HUDEP-2 (cell line): ENCODE measurements around the gene TMEM178A.

Experiments
- DNase-seq, 76 experiments: peaks; one replicate each; lab custom pipeline; 2025; ENCODE audit not compliant: unreplicated experiment in 76 of 76; lab: John Stamatoyannopoulos, UW

Gene TMEM178A

DNA sequence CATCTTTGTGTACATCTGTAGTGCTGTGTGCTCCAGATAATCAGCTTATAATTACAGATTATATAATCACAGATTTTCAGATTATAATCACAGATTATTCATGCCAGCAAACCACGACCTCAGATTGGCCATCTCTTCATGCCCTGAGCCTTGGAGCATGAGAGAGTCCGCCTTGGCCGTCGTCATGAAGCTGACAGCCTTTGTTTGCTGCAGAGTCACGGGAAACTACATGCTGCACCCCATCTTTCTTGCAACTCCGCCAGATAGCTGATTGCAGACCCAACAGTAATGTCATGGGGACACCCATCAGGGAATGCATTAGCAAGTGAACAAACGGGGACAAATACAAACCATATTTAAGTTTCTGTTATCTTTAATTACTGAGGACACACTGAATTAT lies 7.3 kb downstream of the TMEM178A start:
- DNase-seq: no peak

DNA sequence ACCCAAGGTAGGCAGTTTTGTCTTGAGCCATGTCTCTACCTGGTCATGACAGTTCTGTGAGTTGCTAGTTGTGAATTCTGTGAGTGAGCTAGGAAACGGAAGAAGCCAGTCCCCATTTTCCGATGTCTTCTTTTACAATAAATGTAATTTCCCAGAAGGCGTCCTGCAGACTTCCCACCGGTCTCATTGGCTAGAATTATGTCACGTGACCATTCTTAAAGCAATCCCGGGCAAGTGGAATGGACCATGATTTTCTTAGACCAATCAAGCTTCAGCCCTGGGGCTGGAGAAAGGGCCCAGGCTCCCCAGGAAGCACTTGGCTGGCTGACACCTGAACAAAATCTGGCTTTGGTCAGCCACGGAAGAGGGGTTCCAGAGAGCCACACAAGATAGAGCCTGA lies 10.6 kb downstream of the TMEM178A start:
- DNase-seq: no peak

DNA sequence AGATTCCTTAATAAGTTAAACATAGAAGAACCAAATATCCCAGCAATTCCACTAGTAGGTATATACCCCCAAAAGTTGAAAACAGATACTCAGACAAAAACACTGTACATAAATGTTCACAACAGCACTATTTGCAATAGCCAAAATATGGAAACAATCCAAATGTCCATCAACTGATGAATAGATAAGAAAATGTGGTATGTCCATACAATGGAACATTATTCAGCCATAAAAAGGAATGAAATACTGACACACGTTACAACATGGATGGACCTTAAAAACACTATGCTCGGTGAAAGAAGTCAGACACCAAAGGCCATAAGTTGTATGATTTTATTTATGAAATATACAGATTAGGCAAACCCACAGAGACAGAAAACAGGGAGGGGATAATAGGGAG lies 12.5 kb downstream of the TMEM178A start:
- DNase-seq: no peak

- no peak for DNase-seq
Observed at GRCh38 chr2:39679805-39680204, 14.1 kb downstream of the TMEM178A start.

DNA sequence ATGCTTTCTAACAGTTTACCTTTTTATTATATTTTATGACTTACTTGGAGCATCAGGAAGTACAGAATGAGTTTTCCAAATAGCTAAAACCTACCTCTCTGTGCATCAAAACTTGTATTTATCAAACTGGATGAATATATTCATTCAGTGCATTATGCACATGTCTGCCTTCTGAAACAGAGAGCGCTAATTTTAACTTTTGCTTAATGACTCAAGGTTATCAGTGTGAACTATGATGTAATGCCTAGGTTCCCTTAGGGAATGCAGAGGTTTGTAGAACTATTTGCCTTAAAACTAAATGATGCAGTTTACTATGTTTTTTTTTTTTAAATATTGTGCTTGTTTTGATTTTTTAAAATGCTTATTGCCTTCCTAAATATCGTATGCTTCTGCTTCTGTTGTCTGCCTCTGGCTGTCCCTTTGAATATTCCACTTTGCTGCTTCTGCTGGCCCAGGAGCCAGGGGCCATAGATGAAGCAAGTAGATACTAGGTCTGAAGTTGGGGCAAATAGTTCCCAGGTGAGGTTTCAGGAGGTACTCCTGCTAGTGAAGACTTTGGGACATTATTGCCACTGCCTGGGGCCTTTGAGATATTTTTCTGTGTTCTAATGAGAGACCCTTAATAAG lies 16.5 kb downstream of the TMEM178A start:
- no peak for DNase-seq

DNA sequence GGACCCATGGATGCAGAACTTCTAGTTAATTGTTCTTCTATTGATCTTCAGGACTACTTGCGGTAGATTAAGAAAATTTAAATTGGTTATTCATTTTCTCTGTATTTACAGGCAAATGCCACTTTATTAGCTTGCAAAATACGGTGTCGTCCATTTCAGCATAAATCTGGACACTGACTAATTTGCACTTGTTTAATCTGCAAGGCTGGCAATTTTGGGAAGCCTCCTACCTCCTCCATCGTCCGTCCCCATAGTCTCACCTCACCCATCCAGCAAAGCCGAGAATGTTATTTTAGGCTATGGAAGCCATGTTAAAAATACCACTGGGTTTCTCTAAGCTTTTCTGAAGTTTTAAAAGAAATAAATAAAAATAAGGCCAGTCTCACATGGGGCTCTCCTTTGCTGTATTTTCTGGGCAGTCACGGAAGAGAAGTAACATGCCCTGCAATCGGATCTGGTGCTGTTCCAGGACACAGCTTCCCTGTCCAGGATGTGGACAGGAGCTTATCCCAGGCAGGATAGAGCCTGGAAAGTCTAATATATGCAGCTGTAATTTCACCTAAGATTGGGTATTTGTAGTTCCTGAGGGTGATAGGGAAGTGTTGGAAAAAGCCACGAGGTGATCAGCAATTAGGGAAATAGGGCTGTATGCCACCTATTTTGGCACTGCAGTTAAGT lies 17.4 kb downstream of the TMEM178A start:
- DNase-seq: no peak

DNA sequence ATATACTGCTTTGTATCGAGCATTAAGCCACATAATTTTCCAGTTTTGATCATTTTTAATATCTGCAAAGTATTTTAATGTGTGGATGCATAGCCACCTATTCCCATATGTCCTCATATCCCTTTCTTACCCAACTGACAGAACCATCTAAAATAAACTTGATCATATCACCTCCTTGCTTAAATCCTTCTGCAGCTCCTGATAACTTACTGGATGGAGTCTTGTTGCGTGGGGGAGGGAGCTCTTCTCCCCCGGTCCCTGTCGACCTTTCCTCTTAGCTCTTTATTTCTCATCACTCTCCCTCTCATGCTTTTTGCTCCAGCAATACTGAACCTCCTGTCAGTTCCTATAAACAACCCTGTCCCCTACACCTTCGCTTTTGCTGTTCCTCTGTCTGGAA lies 18.7 kb downstream of the TMEM178A start:
- no peak for DNase-seq

- DNase-seq: no peak
Observed at GRCh38 chr2:39685126-39685525, 19.4 kb downstream of the TMEM178A start.

GRCh38 chr2:39686456-39686855 lies 20.7 kb downstream of the TMEM178A start:
- no peak for DNase-seq

GRCh38 chr2:39688181-39688580 lies 22.5 kb downstream of the TMEM178A start:
- DNase-seq: peak in 1 of 76 experiments; percentile 3

- no peak for DNase-seq
Observed at GRCh38 chr2:39689272-39689841, 23.6 kb downstream of the TMEM178A start.

- DNase-seq: no peak
Observed at GRCh38 chr2:39689876-39690275, 24.2 kb downstream of the TMEM178A start.

- DNase-seq: no peak
Observed at GRCh38 chr2:39693245-39693644, 27.5 kb downstream of the TMEM178A start.

DNA sequence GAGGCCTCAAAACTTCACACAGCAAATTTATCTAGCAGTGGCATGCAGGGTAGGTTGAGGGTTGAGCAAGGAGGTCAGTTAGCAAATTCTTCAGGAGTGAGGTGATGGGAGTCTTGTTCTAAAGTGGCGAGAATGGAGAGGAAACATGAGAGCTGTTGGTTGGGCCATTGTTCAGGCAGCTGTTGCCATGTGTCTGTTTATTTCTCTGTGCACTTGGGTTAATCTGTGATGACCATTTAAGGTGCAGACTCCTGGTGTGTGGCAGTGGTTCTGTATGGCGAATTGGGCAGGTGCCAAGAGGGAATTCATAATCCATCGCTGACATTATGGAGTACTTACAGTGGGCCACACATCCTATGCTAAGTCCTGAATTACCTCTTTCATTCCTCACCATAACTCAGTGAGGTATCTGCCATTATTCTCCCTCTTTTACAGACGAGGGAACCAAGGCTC lies 30.4 kb downstream of the TMEM178A start:
- no peak for DNase-seq

DNA sequence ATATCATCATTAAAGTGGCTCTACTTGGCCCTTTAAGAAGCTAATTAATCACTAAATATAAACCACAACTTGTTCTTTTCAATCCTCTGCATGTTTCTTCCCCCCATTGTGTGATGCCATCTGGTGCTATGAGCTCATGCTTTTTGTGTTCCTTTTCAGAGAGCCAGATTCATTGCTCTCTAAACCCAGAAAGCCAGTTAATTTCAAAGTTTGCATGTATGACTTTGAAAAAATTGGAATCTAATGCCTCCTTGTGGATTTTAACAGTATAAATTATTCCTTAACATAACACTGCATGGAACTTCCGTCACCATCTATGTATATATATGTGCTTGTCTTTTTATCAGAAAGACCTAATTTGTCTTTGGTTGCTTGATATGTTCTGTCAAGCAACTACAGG lies 31.1 kb downstream of the TMEM178A start:
- peak in 1 of 76 experiments; percentile 2 for DNase-seq

DNA sequence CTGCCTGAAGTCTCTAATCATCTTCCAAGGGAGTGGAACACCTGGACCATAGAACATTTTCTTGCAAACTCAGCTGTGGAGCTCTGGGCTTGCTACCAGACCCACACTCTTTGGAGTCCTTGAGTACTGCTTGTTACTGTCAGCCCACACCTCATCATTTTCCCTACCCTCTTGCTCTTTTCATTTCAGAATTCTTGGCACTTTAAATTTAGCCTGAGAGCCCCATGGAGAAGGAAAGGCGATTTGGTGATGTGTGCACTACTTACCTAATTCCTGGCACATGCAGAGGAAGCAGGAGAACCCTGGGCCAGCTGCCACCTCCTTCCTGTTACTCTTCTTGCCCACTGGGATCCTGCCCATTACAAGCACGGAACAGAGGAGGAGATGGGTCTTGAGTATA lies 31.7 kb downstream of the TMEM178A start:
- no peak for DNase-seq

GRCh38 chr2:39701137-39701536 lies 35.4 kb downstream of the TMEM178A start:
- DNase-seq: no peak

GRCh38 chr2:39703181-39703872 lies 37.6 kb downstream of the TMEM178A start:
- DNase-seq: no peak

DNA sequence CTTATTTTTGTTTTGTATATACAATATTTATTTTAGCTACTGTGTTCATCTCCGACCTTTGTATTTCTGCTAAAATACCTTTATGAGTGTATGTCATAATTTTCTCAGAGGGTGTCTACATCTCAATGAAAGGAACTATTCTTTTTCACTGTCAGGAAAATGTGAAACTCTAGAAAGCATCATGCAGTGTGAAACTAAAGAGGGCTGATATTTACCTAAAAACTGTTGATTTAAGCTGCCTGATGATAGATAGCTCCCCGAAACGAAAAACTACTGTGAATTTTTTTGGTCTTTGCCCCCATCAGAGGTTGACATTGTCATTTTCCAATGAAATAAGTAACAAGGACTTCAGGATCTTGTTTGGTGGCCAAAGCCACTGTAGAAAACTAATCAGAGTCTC lies 38.8 kb downstream of the TMEM178A start:
- no peak for DNase-seq

DNA sequence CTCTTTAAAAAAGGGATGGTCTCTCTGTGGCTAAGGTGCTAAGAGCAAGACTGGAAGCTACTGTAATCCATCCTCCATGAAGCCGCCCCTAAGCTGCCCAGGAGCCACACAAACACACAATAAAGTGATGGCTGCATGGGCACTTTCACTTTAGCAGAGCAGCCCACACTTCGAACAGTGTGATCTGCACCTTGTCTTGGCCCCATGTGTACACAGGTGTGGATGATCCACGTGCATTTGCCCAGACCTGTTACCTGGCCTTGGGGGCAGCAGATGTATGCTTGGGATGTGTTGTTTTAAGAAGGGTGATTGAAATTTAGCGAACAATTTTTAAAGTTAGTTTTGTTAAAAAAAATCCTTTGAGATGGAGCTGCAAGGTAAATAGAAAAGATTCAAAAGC lies 39.9 kb downstream of the TMEM178A start:
- no peak for DNase-seq

DNA sequence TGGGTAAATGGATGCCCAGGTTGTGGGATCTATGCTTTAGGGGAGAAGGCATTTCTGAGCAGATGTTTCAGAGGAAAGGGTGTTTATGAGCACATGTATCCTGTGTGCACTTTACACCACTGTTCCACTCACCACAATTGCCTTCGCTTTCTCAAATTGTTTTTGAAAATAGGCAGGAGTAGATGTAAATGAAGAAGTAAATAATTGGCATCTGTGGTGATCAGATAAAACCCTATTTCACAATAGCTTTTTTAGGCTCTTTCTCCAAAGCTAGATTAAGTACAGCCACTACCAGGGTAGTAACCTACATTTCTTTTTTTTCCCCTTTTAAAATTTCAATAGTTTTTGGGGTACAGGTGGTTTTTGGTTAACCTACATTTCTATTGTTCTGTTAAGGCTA lies 40.6 kb downstream of the TMEM178A start:
- no peak for DNase-seq

DNA sequence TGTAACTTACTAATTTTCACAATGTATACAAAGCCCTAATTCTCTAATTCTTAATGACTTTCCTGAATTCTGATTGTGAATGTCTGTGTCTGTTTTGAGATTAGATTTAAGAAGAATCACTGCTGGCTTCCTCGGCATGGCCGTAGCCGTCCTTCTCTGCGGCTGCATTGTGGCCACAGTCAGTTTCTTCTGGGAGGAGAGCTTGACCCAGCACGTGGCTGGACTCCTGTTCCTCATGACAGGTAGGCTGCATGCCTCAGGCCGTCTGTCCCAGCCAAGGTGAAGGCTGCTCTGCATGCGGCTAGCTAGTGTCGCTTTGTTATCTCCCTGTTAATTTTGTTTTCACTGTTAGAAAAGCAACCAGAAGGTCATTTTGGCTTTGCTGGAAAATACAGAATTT lies 41.2 kb downstream of the TMEM178A start:
- no peak for DNase-seq
